K562 (cell line): ENCODE results near the gene SLC30A1.

Source experiments
- ELF1 ChIP-seq: fragments of 200-800 bp; sonication (Bioruptor generic); IDR thresholded peaks from 2 replicates; pipeline ENCODE4 v1.6.1; 2016; ENCODE audit warnings: missing genetic modification characterization, missing compliant biosample characterization
- MYC ChIP-seq, 2 experiments: fragments of 250-450 bp in 1 of 2; sonication (Bioruptor Pico) in 1 of 2; IDR thresholded peaks; 2 replicates each; pipeline versions ENCODE4 v1.5.1 to v1.6.1; 2012 to 2021; ENCODE audit warnings: low read depth in 2 of 2, borderline replicate concordance in 1 of 2, improper control_type of control experiment in 1 of 2, low read length in 1 of 2, mild to moderate bottlenecking in 1 of 2, moderate library complexity in 1 of 2
- NCOA6 ChIP-seq: fragments of 450-650 bp; IDR thresholded peaks from 2 replicates; pipeline ENCODE4 v1.6.1; 2017; ENCODE audit warnings: mild to moderate bottlenecking
- SMARCE1 ChIP-seq: fragments of 450-650 bp; IDR thresholded peaks from 2 replicates; pipeline ENCODE4 v1.7.1; 2016; ENCODE audit warnings: mild to moderate bottlenecking
- SMC3 ChIP-seq: conservative IDR thresholded peaks from 2 replicates; pipeline ENCODE4 v1.6.1; 2011; ENCODE audit warnings: low read depth, low read length, improper control_type of control experiment; ENCODE audit not compliant: insufficient read depth
- STAT6 ChIP-seq: sonication (generic); formaldehyde crosslinking; IDR thresholded peaks from 2 replicates; pipeline ENCODE4 v1.8.1; 2023; ENCODE audit warnings: mild to moderate bottlenecking, missing genetic modification reagents
- TRIM24 ChIP-seq, 2 experiments: fragments of 450-650 bp; IDR thresholded peaks; 2 replicates each; pipeline ENCODE4 v1.6.1; 2016
- ZMIZ1 ChIP-seq, 2 experiments: fragments of 150-350 bp in 1 of 2; IDR thresholded peaks; 2 replicates each; pipeline ENCODE4 v1.6.1; 2012 to 2016; ENCODE audit warnings: low read depth in 2 of 2, low read length in 2 of 2, mild to moderate bottlenecking in 1 of 2, moderate library complexity in 1 of 2
- ZNF431 ChIP-seq: sonication (generic); formaldehyde crosslinking; IDR thresholded peaks from 2 replicates; pipeline ENCODE4 v1.8.0; 2022; ENCODE audit warnings: mild to moderate bottlenecking, missing genetic modification reagents
- ZNF518B ChIP-seq: fragments of 250-450 bp; sonication (Bioruptor Pico); IDR thresholded peaks from 2 replicates; pipeline ENCODE4 v1.5.0; 2021; ENCODE audit warnings: mild to moderate bottlenecking, moderate library complexity

- peak; percentile 91 for TF ChIP-seq SMARCE1
- TF ChIP-seq NCOA6 = no peak
- peak; percentile 77 for TF ChIP-seq MYC (IDR thresholded peaks at IDR 0.05; ENCODE audit: low read depth, low read length)
- 0 out of 2 replicates have a peak, but pooled peaks have one; percentile 30 for TF ChIP-seq MYC (CRISPR knock-in tag; IDR thresholded peaks at IDR 0.05; ENCODE audit: borderline replicate concordance, low read depth)
- peak; percentile 48 to 80; a peak in 2 of 4 replicates for TF ChIP-seq TRIM24 (IDR thresholded peaks at IDR 0.05)
- TF ChIP-seq ZMIZ1 (IDR thresholded peaks at IDR 0.05; ENCODE audit: low read depth in 2 of 2, low read length in 2 of 2) = peak in 1 of 2 experiments; percentile 47; a peak in 1 of 4 replicates
- TF ChIP-seq ZNF518B = no peak
- TF ChIP-seq STAT6 (CRISPR knock-in tag) = no peak
- 0 out of 2 replicates have a peak, but pooled peaks have one; percentile 4 for TF ChIP-seq ZNF431 (CRISPR knock-in tag)
- peak; percentile 71; the same call in 1 of the 2 replicates for TF ChIP-seq ELF1
- TF ChIP-seq SMC3 = no peak
Measured at GRCh38 chr1:211613108-211613947, 34.4 kb upstream of the SLC30A1 start.
